GM12878 (cell line): ENCODE results near the gene COL11A2. TPM values are rescaled to one million over a fixed set of nuclear protein-coding genes. Genes with fewer than 3 reads are reported as not detected.

Source experiments
- ATAC-seq: fragments of 200-7000 bp; cut with Tn5 transposase; 3 replicates; pipeline ENCODE4 v1.9.1; 2020; ENCODE audit warnings: mild to moderate bottlenecking, moderate library complexity
- BruUV-seq: library from RNA; stranded (reverse); fragments of 400-500 nt; replicated peaks from 2 replicates; lab custom pipeline; 2021; lab: Mats Ljungman, UMichigan
- CTCF ChIA-PET: fragments of 300-600 bp; sonication (Branson Sonifier 250); formaldehyde crosslinking; extraction: SDS; loops from one replicate; lab custom pipeline; 2021; ENCODE audit warnings: inconsistent platforms; lab: Yijun Ruan, JAX
- POLR2A ChIA-PET: fragments of 350-600 bp; formaldehyde crosslinking; extraction: SDS; loops from one replicate; lab custom pipeline; 2021; ENCODE audit warnings: inconsistent platforms; lab: Charles Lee
- RAD21 ChIA-PET: fragments of 300-600 bp; sonication (Branson Sonifier 250); formaldehyde crosslinking; loops from one replicate; lab custom pipeline; 2023; ENCODE audit warnings: antibody characterized with exemption; ENCODE audit not compliant: unreplicated experiment; lab: Charles Lee
- SMC1A ChIA-PET: fragments of 300-600 bp; sonication (Branson Sonifier 250); formaldehyde crosslinking; loops from one replicate; lab custom pipeline; 2023; ENCODE audit not compliant: unreplicated experiment, uncharacterized antibody; lab: Charles Lee
- DNase-seq: peaks from one replicate; pipeline ENCODE4 v3.0.0-alpha.2; 2011; ENCODE audit warnings: low read depth, low spot score
- FAIRE-seq: peaks from 3 replicates; lab custom pipeline; 2011; peaks lifted over from hg19 to GRCh38; lab: Jason Lieb, UNC
- H2AFZ ChIP-seq: 2 replicates; pipeline ENCODE4 v1.6.0; 2011; ENCODE audit warnings: low read depth, low read length, control low read depth; ENCODE audit not compliant: control insufficient read depth
- H3K27ac ChIP-seq: 2 replicates; pipeline ENCODE4 v1.5.1; 2011; ENCODE audit warnings: control low read depth; ENCODE audit not compliant: control insufficient read depth, insufficient read depth
- H3K27me3 ChIP-seq, 2 experiments: replicated peaks in 1 of 2; 2 replicates each; pipeline versions ENCODE4 v1.6.0 to v1.6.1; 2011; ENCODE audit warnings: low read length in 1 of 2; ENCODE audit not compliant: control insufficient read depth in 2 of 2, insufficient read depth in 2 of 2
- H3K36me3 ChIP-seq, 2 experiments: 2 replicates each; pipeline ENCODE4 v1.5.1; 2011; ENCODE audit warnings: low read length in 1 of 2; ENCODE audit not compliant: control insufficient read depth in 2 of 2, insufficient read depth in 2 of 2
- H3K4me1 ChIP-seq: 2 replicates; pipeline ENCODE4 v1.6.1; 2011; ENCODE audit warnings: mild to moderate bottlenecking, low read length, moderate library complexity, mixed read lengths; ENCODE audit not compliant: control insufficient read depth, insufficient read depth
- H3K4me2 ChIP-seq: 2 replicates; pipeline ENCODE4 v1.6.0; 2011; ENCODE audit warnings: control low read depth; ENCODE audit not compliant: control insufficient read depth, insufficient read depth
- H3K4me3 ChIP-seq: fragments of 200-600 bp; sonication (generic); 2 replicates; pipeline ENCODE4 v1.5.1; 2016
- H3K79me2 ChIP-seq: 2 replicates; pipeline ENCODE4 v1.6.0; 2011; ENCODE audit warnings: low read length; ENCODE audit not compliant: control insufficient read depth, insufficient read depth
- H3K9ac ChIP-seq: 2 replicates; pipeline ENCODE4 v1.8.0; 2011; ENCODE audit warnings: low read length, control low read depth, mixed read lengths; ENCODE audit not compliant: control insufficient read depth, insufficient read depth
- H3K9me3 ChIP-seq: replicated peaks from 3 replicates; pipeline ENCODE4 v1.5.1; 2011; ENCODE audit warnings: mild to moderate bottlenecking, low read length; ENCODE audit not compliant: control insufficient read depth, insufficient read depth
- H4K20me1 ChIP-seq: 2 replicates; pipeline ENCODE4 v1.6.0; 2011; ENCODE audit not compliant: control insufficient read depth, insufficient read depth
- BHLHE40 ChIP-seq, 2 experiments: fragments of 450-650 bp in 1 of 2; IDR thresholded peaks; 2 replicates each; pipeline ENCODE4 v1.6.1; 2011 to 2017; ENCODE audit warnings: low read depth in 2 of 2, borderline replicate concordance in 1 of 2, improper control_type of control experiment in 1 of 2, low read length in 1 of 2, mild to moderate bottlenecking in 1 of 2
- CHD1 ChIP-seq: IDR thresholded peaks from 2 replicates; pipeline ENCODE4 v1.6.1; 2012; ENCODE audit warnings: low read depth, low read length, improper control_type of control experiment
- CHD4 ChIP-seq: fragments of 200-600 bp; sonication (generic); IDR thresholded peaks from 2 replicates; pipeline ENCODE4 v1.6.1; 2016; ENCODE audit warnings: mild to moderate bottlenecking
- IKZF1 ChIP-seq: fragments of 450-650 bp; conservative IDR thresholded peaks from 2 replicates; pipeline ENCODE4 v1.6.1; 2017; ENCODE audit warnings: antibody characterized with exemption, mild to moderate bottlenecking
- IKZF2 ChIP-seq, 2 experiments: fragments of 450-650 bp; IDR thresholded peaks; 2 replicates each; pipeline ENCODE4 v1.6.1; 2017; ENCODE audit warnings: mild to moderate bottlenecking in 2 of 2, moderate library complexity in 2 of 2
- JUND ChIP-seq: IDR thresholded peaks from 2 replicates; pipeline ENCODE4 v1.6.1; 2012; ENCODE audit warnings: low read depth, mild to moderate bottlenecking, low read length, improper control_type of control experiment, moderate library complexity
- NFYB ChIP-seq: IDR thresholded peaks from 2 replicates; pipeline ENCODE4 v1.6.1; 2011; ENCODE audit warnings: low read depth, mild to moderate bottlenecking, low read length, improper control_type of control experiment, moderate library complexity; ENCODE audit not compliant: insufficient read depth
- RUNX3 ChIP-seq: IDR thresholded peaks from 2 replicates; pipeline ENCODE4 v1.6.1; 2012; ENCODE audit warnings: low read length, inconsistent platforms
- SIN3A ChIP-seq: IDR thresholded peaks from 2 replicates; pipeline ENCODE4 v1.6.1; 2012; ENCODE audit warnings: low read depth, low read length, improper control_type of control experiment
- WGBS: methylation state at CpG from one replicate; pipeline ENCODE4 v1.1.6; 2016; ENCODE audit warnings: low lambda C conversion rate; ENCODE audit not compliant: insufficient replicate concordance, insufficient coverage; ENCODE audit errors: missing lambda C conversion rate; 5-methylcytosine and 5-hydroxymethylcytosine counted together
- in situ Hi-C: fragments of 300-500 bp; cut with MboI; formaldehyde crosslinking; loops from 9 replicates; pipeline ENCODE4 v1.14.3; 2018; ENCODE audit warnings: mixed read lengths
- intact Hi-C: fragments of 100-400 bp; cut with micrococcal nuclease; formaldehyde crosslinking; loops from one replicate; pipeline ENCODE4 v1.14.2; 2022; ENCODE audit not compliant: unreplicated experiment
- polyA plus RNA-seq, 11 experiments: library from polyadenylated mRNA; depleted of rRNA in 4 of 11; unstranded in 6 of 11; stranded (reverse) in 5 of 11; fragments of >200 nt; fragmentation: Nextera tagmentation in 4 of 11; fragmentation: Illumina TruSeq in 1 of 11; extraction: Ambion mirVana in 4 of 11; extraction: Trizol in 1 of 11; gene quantifications; 1 replicate in 1 of 11; 2 replicates in 10 of 11; pipeline versions ENCODE4 v1.2.1 to v1.2.3, GENCODE V29; 2011 to 2016; ENCODE audit warnings: inconsistent platforms in 2 of 11, missing spikeins in 2 of 11, low read depth in 1 of 11
- total RNA-seq, 4 experiments: library from RNA; depleted of rRNA in 3 of 4; stranded (reverse); fragments of >200 nt in 3 of 4; fragmentation: Illumina TruSeq in 1 of 4; extraction: Trizol in 1 of 4; gene quantifications; 2 replicates each; pipeline versions ENCODE4 v1.2.1 to v1.2.3, GENCODE V29; 2013 to 2021
- TF ChIP-seq, protein P1 (sequence below): fragments of 450-650 bp; IDR thresholded peaks from 2 replicates; pipeline ENCODE4 v1.6.1; 2017; ENCODE audit warnings: mild to moderate bottlenecking, moderate library complexity

COL11A2 gene
- total and polyA plus RNA-seq, 10 of the 15 experiments (the other 5 are each of a cell fraction or from before 2014, with no cell fraction given) = 0.03 to 0.83 (median 0.22) TPM; not detected in 1

DNA sequence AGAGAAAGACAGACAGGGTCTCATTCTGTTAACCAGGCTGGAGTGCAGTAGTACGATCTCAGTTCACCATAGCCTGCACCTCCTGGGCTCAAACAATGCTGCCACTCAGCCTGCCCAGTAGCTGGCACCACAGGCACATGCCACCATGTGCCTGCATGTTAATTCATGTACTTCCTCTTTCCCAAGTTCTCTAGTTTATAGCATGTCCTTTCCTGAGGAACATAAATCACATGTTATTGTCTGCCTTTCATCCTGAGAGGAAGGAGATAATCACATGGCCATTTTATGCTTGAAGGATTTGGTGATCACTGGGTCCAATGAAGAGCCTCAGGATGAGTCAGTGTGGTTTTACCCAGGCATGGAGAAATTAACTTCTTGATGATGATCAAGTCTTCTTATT lies 47.9 kb downstream of the COL11A2 start:
- no peak for FAIRE-seq

More for the DNA sequence above, 47.9 kb downstream of the COL11A2 start:
- DNase-seq (no peak), ATAC-seq (peak; percentile 63)
- no TSS peak for BruUV-seq
- H4K20me1 ChIP-seq = no peaks in the 10 kb centered on the region
- TF ChIP-seq SIN3A = no peak
- 0 out of 2 replicates have a peak, but pooled peaks have one; percentile 23 for TF ChIP-seq IKZF1
- peak in 1 of 2 experiments; percentile 61; a peak in 1 of 4 replicates for TF ChIP-seq BHLHE40 (IDR thresholded peaks at IDR 0.05; ENCODE audit: borderline replicate concordance in 1 of 2, low read depth in 2 of 2, low read length in 1 of 2)
- peak in 1 of 2 experiments; percentile 32; a peak in 2 of 4 replicates for TF ChIP-seq IKZF2 (IDR thresholded peaks at IDR 0.05)
- no peak for TF ChIP-seq CHD4
- TF ChIP-seq CHD1 = no peak
- TF ChIP-seq NFYB = 0 out of 2 replicates have a peak, but pooled peaks have one; percentile 49
- TF ChIP-seq RUNX3 = peak; percentile 32
- TF ChIP-seq, protein P1, sequence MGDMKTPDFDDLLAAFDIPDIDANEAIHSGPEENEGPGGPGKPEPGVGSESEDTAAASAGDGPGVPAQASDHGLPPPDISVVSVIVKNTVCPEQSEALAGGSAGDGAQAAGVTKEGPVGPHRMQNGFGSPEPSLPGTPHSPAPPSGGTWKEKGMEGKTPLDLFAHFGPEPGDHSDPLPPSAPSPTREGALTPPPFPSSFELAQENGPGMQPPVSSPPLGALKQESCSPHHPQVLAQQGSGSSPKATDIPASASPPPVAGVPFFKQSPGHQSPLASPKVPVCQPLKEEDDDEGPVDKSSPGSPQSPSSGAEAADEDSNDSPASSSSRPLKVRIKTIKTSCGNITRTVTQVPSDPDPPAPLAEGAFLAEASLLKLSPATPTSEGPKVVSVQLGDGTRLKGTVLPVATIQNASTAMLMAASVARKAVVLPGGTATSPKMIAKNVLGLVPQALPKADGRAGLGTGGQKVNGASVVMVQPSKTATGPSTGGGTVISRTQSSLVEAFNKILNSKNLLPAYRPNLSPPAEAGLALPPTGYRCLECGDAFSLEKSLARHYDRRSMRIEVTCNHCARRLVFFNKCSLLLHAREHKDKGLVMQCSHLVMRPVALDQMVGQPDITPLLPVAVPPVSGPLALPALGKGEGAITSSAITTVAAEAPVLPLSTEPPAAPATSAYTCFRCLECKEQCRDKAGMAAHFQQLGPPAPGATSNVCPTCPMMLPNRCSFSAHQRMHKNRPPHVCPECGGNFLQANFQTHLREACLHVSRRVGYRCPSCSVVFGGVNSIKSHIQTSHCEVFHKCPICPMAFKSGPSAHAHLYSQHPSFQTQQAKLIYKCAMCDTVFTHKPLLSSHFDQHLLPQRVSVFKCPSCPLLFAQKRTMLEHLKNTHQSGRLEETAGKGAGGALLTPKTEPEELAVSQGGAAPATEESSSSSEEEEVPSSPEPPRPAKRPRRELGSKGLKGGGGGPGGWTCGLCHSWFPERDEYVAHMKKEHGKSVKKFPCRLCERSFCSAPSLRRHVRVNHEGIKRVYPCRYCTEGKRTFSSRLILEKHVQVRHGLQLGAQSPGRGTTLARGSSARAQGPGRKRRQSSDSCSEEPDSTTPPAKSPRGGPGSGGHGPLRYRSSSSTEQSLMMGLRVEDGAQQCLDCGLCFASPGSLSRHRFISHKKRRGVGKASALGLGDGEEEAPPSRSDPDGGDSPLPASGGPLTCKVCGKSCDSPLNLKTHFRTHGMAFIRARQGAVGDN = 0 out of 2 replicates have a peak, but pooled peaks have one; percentile 28
- no peak for TF ChIP-seq JUND
- no peaks in the 10 kb centered on the region for H3K79me2 ChIP-seq
- no peak overlapping the region for H3K4me3 ChIP-seq
- ChIA-PET POLR2A (interaction anchor here (1.1 kb wide), 1 partner anchor 59 kb away, joined by 4 read pairs; no protein-coding TSS in a partner anchor), SMC1A (interaction anchor here (0.8 to 12.1 kb wide), 4 partner anchors 10 to 144 kb away, joined by 3 to 127 read pairs (median 21); no protein-coding TSS in a partner anchor), CTCF (interaction anchor here (0.9 to 14.9 kb wide), 8 partner anchors 10 to 104 kb away, joined by 3 to 266 read pairs (median 8); no protein-coding TSS in a partner anchor), RAD21 (interaction anchor here (2.5 to 3.9 kb wide), 2 partner anchors 19 to 129 kb away, joined by 9 to 20 read pairs; no protein-coding TSS in a partner anchor)
- WGBS = 0% methylated on average over 1 of the region's 1 CpG
- no peaks in the 10 kb centered on the region for H3K36me3 ChIP-seq
- no peak overlapping the region for H3K9ac ChIP-seq
- no peaks in the 10 kb centered on the region for H3K9me3 ChIP-seq
- peaks cover 8% of the 10 kb centered on the region for H3K4me1 ChIP-seq
- H3K27me3 ChIP-seq = no peaks in the 10 kb centered on the region
- H3K27ac ChIP-seq = no peak overlapping the region
- H3K4me2 ChIP-seq = no peak overlapping the region
- intact Hi-C loops (no loop called here), in situ Hi-C loops (no loop called here)
- no peak overlapping the region; the same call in 1 of the 2 replicates for H2AFZ ChIP-seq
